Activated CD8-positive, alpha-beta T cell treated with anti-CD3 and anti-CD28 coated beads for 36 hours (primary cell): ENCODE results near the gene PIGU. TPM values are rescaled to one million over a fixed set of nuclear protein-coding genes. Genes with fewer than 3 reads are reported as not detected.

Experiments used
- ATAC-seq: fragments of 200-7000 bp; cut with Tn5 transposase; one replicate; pipeline ENCODE4 v1.10.0; 2021; ENCODE audit warnings: mild to moderate bottlenecking, moderate library complexity
- CTCF ChIA-PET: fragments of 350-600 bp; sonication (Branson Sonifier 250); formaldehyde crosslinking; loops from one replicate; lab custom pipeline; 2021; ENCODE audit warnings: antibody characterized with exemption; lab: Charles Lee
- POLR2A ChIA-PET: fragments of 350-600 bp; sonication (Branson Sonifier 250); formaldehyde crosslinking; loops from one replicate; lab custom pipeline; 2021; ENCODE audit warnings: antibody characterized with exemption; lab: Charles Lee
- DNase-seq: peaks from one replicate; pipeline ENCODE4 v3.0.0-alpha.2; 2020
- H3K27ac Mint-ChIP-seq: one replicate; pipeline ENCODE4 v1.8.0; 2021; ENCODE audit warnings: mild to moderate bottlenecking, mixed read lengths
- H3K27me3 Mint-ChIP-seq: one replicate; pipeline ENCODE4 v1.8.0; 2021; ENCODE audit warnings: mixed read lengths
- H3K36me3 Mint-ChIP-seq: one replicate; pipeline ENCODE4 v1.8.0; 2021; ENCODE audit warnings: low read depth, mixed read lengths
- H3K4me1 Mint-ChIP-seq: one replicate; pipeline ENCODE4 v1.8.0; 2021; ENCODE audit warnings: low read depth, mixed read lengths
- H3K4me3 Mint-ChIP-seq: one replicate; pipeline ENCODE4 v1.8.0; 2021; ENCODE audit warnings: mild to moderate bottlenecking, moderate library complexity, mixed read lengths
- H3K9me3 Mint-ChIP-seq: one replicate; pipeline ENCODE4 v1.8.0; 2021; ENCODE audit warnings: mixed read lengths
- CTCF ChIP-seq: fragments of 200-600 bp; IDR thresholded peaks from one replicate; pipeline ENCODE4 v1.8.0; 2022; ENCODE audit warnings: antibody characterized with exemption, mild to moderate bottlenecking
- intact Hi-C: fragments of 100-400 bp; cut with micrococcal nuclease; formaldehyde crosslinking; loops from one replicate; pipeline ENCODE4 v1.10.0; 2022
- total RNA-seq, 2 experiments: library from RNA; stranded (reverse); gene quantifications; one replicate each; pipeline ENCODE4 v1.2.3, GENCODE V29; 2021

The PIGU gene
- total RNA-seq, 2 experiments from 2014 or later = 19.4 to 20.9 TPM

- no peak for ATAC-seq
- CTCF ChIA-PET = no interaction called here
- POLR2A ChIA-PET = no interaction called here
- Mint-ChIP-seq H3K9me3 (no peaks in the 10 kb centered on the region), H3K27ac (no peak overlapping the region), H3K27me3 (no peaks in the 10 kb centered on the region), H3K4me3 (no peak overlapping the region), H3K4me1 (no peaks in the 10 kb centered on the region), H3K36me3 (peaks cover 14% of the 10 kb centered on the region)
- DNase-seq = no peak
- intact Hi-C loops = no loop called here
- TF ChIP-seq CTCF = no peak
These were observed 22.6 kb downstream of the PIGU start for GRCh38 chr20:34654207-34654744.

- DNase-seq (no peak), ATAC-seq (no peak)
- intact Hi-C loops = no loop called here
- Mint-ChIP-seq H3K4me1 (no peaks in the 10 kb centered on the region), H3K27ac (no peak overlapping the region), H3K27me3 (no peaks in the 10 kb centered on the region), H3K9me3 (no peaks in the 10 kb centered on the region), H3K36me3 (peaks cover 14% of the 10 kb centered on the region), H3K4me3 (no peak overlapping the region)
- no peak for TF ChIP-seq CTCF
- POLR2A ChIA-PET = interaction anchor here (1.1 kb wide), 1 partner anchor 135 kb away, joined by 3 read pairs; the partner anchor contains the start of gene DYNLRB1
- CTCF ChIA-PET = interaction anchor here (0.8 to 1.6 kb wide), 3 partner anchors 31 to 338 kb away, joined by 3 to 4 read pairs (median 3); no protein-coding TSS in a partner anchor
These were observed 25.7 kb downstream of the PIGU start for GRCh38 chr20:34651200-34651599.

- Mint-ChIP-seq H3K4me3 (no peak overlapping the region), H3K27ac (no peak overlapping the region), H3K4me1 (no peaks in the 10 kb centered on the region), H3K9me3 (no peaks in the 10 kb centered on the region), H3K27me3 (no peaks in the 10 kb centered on the region), H3K36me3 (peaks cover 9% of the 10 kb centered on the region)
- no peak for TF ChIP-seq CTCF
- CTCF ChIA-PET = no interaction called here
- ATAC-seq (no peak), DNase-seq (no peak)
- intact Hi-C loops = no loop called here
- POLR2A ChIA-PET = no interaction called here
These were observed 29.2 kb downstream of the PIGU start for GRCh38 chr20:34647737-34648136.

DNA sequence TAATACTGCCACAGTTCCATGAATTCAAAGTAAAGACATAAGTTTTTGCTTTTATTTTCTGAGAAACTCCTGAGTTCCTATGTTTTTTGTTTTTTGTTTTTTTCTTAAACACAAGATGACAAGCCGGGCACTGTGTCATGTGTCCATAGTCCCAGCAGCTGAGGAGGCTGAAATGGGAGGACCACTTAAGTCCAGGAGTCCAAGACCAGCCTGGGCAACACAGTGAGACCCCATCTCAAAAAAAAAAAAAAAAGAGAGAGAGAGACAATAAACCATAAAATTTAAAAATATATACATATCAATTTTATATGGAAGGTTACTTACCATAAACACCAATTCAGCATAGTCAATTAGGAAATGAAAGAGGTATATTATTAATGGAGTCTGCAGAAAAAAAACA lies 31.9 kb downstream of the PIGU start:
- Mint-ChIP-seq H3K36me3 (peaks cover 2% of the 10 kb centered on the region), H3K4me3 (no peak overlapping the region), H3K9me3 (no peaks in the 10 kb centered on the region), H3K27ac (no peak overlapping the region), H3K27me3 (no peaks in the 10 kb centered on the region), H3K4me1 (no peaks in the 10 kb centered on the region)
- intact Hi-C loops = no loop called here
- ATAC-seq (no peak), DNase-seq (no peak)
- ChIA-PET CTCF (no interaction called here), POLR2A (no interaction called here)
- no peak for TF ChIP-seq CTCF

- no peak for ATAC-seq
- ChIA-PET POLR2A (no interaction called here), CTCF (no interaction called here)
- Mint-ChIP-seq H3K4me3 (no peak overlapping the region), H3K27ac (no peak overlapping the region), H3K36me3 (peaks cover 2% of the 10 kb centered on the region), H3K27me3 (no peaks in the 10 kb centered on the region), H3K4me1 (no peaks in the 10 kb centered on the region), H3K9me3 (no peaks in the 10 kb centered on the region)
- no peak for TF ChIP-seq CTCF
- DNase-seq = no peak
- intact Hi-C loops = no loop called here
These were observed 32.5 kb downstream of the PIGU start for GRCh38 chr20:34644345-34644744.
